Ishikawa (cell line): ENCODE results near the gene ANAPC2.

Experiments
- EP300 ChIP-seq: IDR thresholded peaks from 2 replicates; pipeline ENCODE4 v1.6.1; 2012; ENCODE audit warnings: borderline replicate concordance
- NFIC ChIP-seq: IDR thresholded peaks from 2 replicates; pipeline ENCODE4 v1.6.1; 2012
- TAF1 ChIP-seq: IDR thresholded peaks from 2 replicates; pipeline ENCODE4 v1.6.1; 2012; ENCODE audit warnings: low read depth, mild to moderate bottlenecking
- TEAD4 ChIP-seq: IDR thresholded peaks from 2 replicates; pipeline ENCODE4 v1.6.1; 2012
- YY1 ChIP-seq: IDR thresholded peaks from 2 replicates; pipeline ENCODE4 v1.6.1; 2012; ENCODE audit warnings: low read depth
- ZBTB7A ChIP-seq: IDR thresholded peaks from 2 replicates; pipeline ENCODE4 v1.6.1; 2012; ENCODE audit warnings: low read depth
- TF ChIP-seq, protein P1 (sequence below): IDR thresholded peaks from 2 replicates; pipeline ENCODE4 v1.6.1; 2012; ENCODE audit warnings: low read depth, mild to moderate bottlenecking
- TF ChIP-seq, protein P2 (sequence below): IDR thresholded peaks from 2 replicates; pipeline ENCODE4 v1.6.1; 2012

DNA sequence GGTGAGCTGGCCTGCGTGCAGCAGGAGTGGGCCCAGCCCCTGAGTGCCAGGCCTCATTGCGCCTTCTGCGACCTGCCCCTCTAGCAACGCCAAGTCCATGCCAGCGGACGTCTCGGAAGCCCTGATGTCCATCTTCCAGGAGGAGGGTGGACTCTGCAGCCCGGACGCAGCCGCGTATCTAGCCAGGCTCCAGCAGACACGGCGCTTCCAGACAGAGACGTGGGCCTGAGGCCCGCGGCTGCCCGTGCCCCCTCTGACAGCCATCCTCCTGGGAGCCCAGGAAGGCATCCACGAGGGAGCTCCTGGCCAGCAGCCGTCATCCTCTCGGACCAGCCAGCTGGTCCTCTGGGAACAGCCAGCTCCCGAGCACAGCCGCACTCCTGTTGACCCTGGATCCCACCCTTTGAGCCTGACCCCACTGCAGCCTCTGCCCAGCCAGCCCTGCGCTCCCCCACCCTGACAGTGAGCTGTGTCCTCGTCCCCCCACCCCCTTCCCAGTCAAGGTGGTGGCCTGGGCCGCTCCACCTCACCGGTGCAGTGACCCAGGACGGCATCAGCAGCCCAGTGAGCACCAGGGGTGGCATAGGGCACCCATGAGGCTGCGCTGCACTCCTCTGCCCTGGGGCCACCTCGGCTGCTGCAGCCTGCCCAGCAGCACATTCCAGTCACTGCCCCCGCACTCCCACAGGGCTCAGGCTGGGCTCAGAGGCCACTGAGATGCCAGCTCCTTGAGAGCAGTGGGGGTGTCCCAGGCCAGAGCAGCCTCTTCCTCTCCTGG lies 28.0 kb upstream of the ANAPC2 start:
- TF ChIP-seq, protein P1, sequence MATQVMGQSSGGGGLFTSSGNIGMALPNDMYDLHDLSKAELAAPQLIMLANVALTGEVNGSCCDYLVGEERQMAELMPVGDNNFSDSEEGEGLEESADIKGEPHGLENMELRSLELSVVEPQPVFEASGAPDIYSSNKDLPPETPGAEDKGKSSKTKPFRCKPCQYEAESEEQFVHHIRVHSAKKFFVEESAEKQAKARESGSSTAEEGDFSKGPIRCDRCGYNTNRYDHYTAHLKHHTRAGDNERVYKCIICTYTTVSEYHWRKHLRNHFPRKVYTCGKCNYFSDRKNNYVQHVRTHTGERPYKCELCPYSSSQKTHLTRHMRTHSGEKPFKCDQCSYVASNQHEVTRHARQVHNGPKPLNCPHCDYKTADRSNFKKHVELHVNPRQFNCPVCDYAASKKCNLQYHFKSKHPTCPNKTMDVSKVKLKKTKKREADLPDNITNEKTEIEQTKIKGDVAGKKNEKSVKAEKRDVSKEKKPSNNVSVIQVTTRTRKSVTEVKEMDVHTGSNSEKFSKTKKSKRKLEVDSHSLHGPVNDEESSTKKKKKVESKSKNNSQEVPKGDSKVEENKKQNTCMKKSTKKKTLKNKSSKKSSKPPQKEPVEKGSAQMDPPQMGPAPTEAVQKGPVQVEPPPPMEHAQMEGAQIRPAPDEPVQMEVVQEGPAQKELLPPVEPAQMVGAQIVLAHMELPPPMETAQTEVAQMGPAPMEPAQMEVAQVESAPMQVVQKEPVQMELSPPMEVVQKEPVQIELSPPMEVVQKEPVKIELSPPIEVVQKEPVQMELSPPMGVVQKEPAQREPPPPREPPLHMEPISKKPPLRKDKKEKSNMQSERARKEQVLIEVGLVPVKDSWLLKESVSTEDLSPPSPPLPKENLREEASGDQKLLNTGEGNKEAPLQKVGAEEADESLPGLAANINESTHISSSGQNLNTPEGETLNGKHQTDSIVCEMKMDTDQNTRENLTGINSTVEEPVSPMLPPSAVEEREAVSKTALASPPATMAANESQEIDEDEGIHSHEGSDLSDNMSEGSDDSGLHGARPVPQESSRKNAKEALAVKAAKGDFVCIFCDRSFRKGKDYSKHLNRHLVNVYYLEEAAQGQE, result no peak
- TF ChIP-seq YY1 (no peak), ZBTB7A (no peak), EP300 (no peak), TEAD4 (no peak), NFIC (no peak), TAF1 (no peak)
- TF ChIP-seq, protein P2, sequence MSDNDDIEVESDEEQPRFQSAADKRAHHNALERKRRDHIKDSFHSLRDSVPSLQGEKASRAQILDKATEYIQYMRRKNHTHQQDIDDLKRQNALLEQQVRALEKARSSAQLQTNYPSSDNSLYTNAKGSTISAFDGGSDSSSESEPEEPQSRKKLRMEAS, result no peak
